Ishikawa (cell line): ENCODE results near the gene CNTNAP4.

Source experiments
- CEBPB ChIP-seq: IDR thresholded peaks from 2 replicates; pipeline ENCODE4 v1.6.1; 2012
- CREB1 ChIP-seq: IDR thresholded peaks from 2 replicates; pipeline ENCODE4 v1.6.1; 2012; ENCODE audit warnings: low read depth
- EGR1 ChIP-seq: IDR thresholded peaks from 2 replicates; pipeline ENCODE4 v1.6.1; 2012
- EP300 ChIP-seq: IDR thresholded peaks from 2 replicates; pipeline ENCODE4 v1.6.1; 2012; ENCODE audit warnings: borderline replicate concordance
- FOXM1 ChIP-seq: IDR thresholded peaks from 2 replicates; pipeline ENCODE4 v1.6.1; 2012; ENCODE audit warnings: low read depth, borderline replicate concordance
- NFIC ChIP-seq: IDR thresholded peaks from 2 replicates; pipeline ENCODE4 v1.6.1; 2012
- RAD21 ChIP-seq: IDR thresholded peaks from 2 replicates; pipeline ENCODE4 v1.6.1; 2012; ENCODE audit warnings: low read depth
- REST ChIP-seq: IDR thresholded peaks from 2 replicates; pipeline ENCODE4 v1.6.1; 2012; ENCODE audit warnings: low read depth, mild to moderate bottlenecking
- TAF1 ChIP-seq: IDR thresholded peaks from 2 replicates; pipeline ENCODE4 v1.6.1; 2012; ENCODE audit warnings: low read depth, mild to moderate bottlenecking
- TCF12 ChIP-seq: IDR thresholded peaks from 2 replicates; pipeline ENCODE4 v1.6.1; 2012; ENCODE audit warnings: low read depth
- TEAD4 ChIP-seq: IDR thresholded peaks from 2 replicates; pipeline ENCODE4 v1.6.1; 2012
- YY1 ChIP-seq: IDR thresholded peaks from 2 replicates; pipeline ENCODE4 v1.6.1; 2012; ENCODE audit warnings: low read depth
- ZBTB7A ChIP-seq: IDR thresholded peaks from 2 replicates; pipeline ENCODE4 v1.6.1; 2012; ENCODE audit warnings: low read depth
- TF ChIP-seq, protein P1 (sequence below): IDR thresholded peaks from 2 replicates; pipeline ENCODE4 v1.6.1; 2012
- TF ChIP-seq, protein P2 (sequence below): IDR thresholded peaks from 2 replicates; pipeline ENCODE4 v1.6.1; 2012

The CNTNAP4 gene

DNA sequence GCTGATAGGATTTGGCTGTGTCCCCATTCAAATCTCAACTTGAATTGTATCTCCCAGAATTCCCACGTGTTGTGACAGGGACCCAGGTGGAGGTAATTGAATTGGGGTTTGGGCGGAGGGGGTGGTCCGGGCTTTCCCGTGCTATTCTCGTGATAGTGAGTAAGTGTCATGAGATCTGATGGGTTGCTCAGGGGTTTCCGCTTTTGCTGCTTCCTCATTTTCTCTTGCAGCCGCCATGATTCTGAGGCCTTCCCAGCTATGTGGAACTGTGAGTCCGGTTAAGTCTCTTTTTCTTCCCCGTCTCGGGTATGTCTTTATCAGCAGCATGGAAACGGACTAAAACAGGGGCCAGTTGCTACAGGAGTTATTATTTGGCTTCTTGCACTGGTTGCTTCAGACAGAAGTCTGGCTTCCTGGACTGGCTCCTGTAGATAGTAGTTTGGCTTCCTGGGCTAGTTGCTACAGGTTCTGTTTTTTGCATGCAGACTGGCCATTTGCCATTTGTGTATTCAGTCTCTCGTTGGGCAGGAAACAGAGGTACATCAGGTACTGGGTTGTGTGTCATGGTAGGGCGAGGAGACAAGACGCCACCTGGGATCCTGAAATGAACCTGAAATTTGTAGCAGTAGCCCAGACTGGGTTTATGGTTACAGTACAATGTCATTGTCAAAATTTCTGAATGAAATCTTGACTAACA lies 32.6 kb downstream of the CNTNAP4 start:
- TF ChIP-seq FOXM1, result no peak
- TF ChIP-seq TEAD4, result no peak
- TF ChIP-seq YY1, result no peak
- TF ChIP-seq REST, result no peak
- TF ChIP-seq EGR1, result no peak
- TF ChIP-seq, protein P1, sequence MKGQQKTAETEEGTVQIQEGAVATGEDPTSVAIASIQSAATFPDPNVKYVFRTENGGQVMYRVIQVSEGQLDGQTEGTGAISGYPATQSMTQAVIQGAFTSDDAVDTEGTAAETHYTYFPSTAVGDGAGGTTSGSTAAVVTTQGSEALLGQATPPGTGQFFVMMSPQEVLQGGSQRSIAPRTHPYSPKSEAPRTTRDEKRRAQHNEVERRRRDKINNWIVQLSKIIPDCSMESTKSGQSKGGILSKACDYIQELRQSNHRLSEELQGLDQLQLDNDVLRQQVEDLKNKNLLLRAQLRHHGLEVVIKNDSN, result no peak
- no peak for TF ChIP-seq TCF12
- no peak for TF ChIP-seq RAD21
- TF ChIP-seq ZBTB7A, result no peak

DNA sequence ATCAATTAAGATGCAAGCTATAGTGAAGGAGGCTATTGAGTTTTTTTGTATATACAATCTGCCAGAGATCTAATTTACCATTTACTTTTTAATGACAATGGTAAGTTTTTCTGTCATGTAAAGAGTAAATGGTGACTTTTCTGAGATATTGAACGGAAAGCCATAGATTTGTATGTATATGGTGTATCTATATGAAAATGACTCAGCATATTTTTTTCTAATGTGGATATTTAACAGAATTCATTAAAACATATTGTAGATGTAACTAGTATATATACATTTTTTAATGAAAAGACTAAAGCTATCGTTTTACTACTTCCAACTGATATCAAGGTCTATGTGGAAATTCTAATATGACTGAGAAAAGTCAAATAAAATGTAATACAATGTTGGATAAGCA lies 34.1 kb downstream of the CNTNAP4 start:
- no peak for TF ChIP-seq YY1
- no peak for TF ChIP-seq ZBTB7A
- TF ChIP-seq TAF1, result no peak

DNA sequence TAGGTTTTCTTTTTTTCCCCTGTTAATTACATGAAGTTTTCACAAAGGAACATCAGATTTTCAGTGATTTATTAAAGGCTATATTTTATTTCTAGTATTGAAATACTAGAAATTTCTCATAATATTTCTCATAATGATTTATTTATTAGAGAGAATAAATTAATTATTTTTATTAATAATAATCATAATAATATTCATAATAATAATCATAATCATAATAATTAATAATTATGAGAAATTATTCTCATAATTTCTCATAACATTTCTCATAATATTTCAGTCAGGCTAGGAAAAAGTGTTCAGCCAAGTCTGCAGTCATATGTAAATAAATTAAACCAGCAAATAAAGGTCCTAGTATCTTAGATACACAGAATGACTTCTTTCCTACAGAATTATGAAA lies 41.4 kb downstream of the CNTNAP4 start:
- TF ChIP-seq ZBTB7A, result no peak
- TF ChIP-seq TAF1, result no peak
- no peak for TF ChIP-seq EGR1
- no peak for TF ChIP-seq TEAD4
- no peak for TF ChIP-seq TCF12
- no peak for TF ChIP-seq YY1
- TF ChIP-seq EP300, result no peak
- TF ChIP-seq, protein P2, sequence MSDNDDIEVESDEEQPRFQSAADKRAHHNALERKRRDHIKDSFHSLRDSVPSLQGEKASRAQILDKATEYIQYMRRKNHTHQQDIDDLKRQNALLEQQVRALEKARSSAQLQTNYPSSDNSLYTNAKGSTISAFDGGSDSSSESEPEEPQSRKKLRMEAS, result no peak
- TF ChIP-seq CEBPB, result no peak
- TF ChIP-seq CREB1, result no peak
- TF ChIP-seq REST, result no peak
- TF ChIP-seq, protein P1, result no peak
- no peak for TF ChIP-seq NFIC

DNA sequence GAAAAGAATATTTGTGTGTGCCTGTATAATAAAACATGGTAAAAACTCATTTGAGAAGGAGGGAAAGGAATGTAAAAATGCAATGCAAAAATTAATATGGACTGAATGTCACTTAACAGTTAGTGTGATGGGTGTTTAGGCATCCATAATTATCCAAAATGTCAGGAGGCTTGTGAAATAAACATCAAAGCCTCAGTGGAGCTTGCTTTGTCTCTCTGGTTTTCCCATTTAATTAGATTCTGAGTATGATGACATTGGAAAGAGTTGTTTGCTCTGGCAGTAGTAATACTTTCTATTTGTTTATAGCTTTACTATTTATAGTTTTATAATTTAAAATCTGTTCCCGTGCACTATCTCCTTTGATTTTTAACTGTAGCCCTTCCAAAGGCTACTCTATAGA lies 51.9 kb downstream of the CNTNAP4 start:
- no peak for TF ChIP-seq TEAD4
- no peak for TF ChIP-seq ZBTB7A
- TF ChIP-seq, protein P1, result no peak
- TF ChIP-seq NFIC, result no peak
- no peak for TF ChIP-seq FOXM1
- no peak for TF ChIP-seq RAD21
- no peak for TF ChIP-seq YY1
- no peak for TF ChIP-seq TAF1
- no peak for TF ChIP-seq EP300
- TF ChIP-seq TCF12, result no peak

DNA sequence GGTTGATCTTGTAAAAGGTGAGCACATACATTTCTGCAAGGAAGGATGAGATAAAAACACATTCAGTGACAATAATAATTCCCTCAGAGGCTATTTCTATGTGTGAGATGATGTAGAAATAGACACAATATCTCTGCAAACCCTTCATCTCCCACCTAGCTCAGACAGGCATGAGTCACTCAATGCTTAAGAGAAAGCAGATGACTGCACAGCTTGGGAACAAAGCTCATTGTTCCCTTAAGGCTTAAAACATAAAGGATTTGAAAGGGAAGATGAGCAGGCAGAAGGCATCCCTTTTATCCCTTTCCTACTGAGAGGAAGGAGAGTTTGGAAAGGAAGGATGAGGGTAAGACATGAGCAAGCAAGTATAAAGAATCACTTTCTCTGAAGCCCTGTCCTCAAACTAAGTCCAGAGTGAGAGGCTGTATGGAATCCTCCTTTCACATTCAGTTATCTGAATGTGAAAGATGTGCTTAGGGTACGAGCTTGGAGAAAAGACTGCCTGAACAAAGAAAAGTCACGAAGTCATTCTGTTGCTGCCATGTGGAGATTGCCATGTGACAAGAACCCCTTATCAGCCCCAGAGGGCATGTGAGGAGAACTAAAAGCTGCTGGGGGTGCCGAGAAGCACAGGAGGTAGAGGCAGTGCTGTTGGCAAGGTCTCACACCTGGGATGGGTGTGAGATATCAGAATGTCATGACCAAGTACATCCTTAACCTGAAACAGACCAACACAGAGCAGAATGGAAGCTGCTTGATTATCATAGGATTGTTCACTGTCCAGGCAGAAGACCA lies 58.2 kb downstream of the CNTNAP4 start:
- TF ChIP-seq EGR1 (no peak), REST (no peak), CEBPB (no peak), YY1 (no peak), NFIC (no peak), CREB1 (no peak), TCF12 (no peak), TEAD4 (no peak), ZBTB7A (no peak), FOXM1 (no peak)
- TF ChIP-seq, protein P2, result no peak
- TF ChIP-seq, protein P1, result no peak
